Activated CD4-positive, CD25-positive, alpha-beta regulatory T cell treated with anti-CD3 and anti-CD28 coated beads, Interleukin-2, amount 50 U/mL, for 16 hours (primary cell): Measurements from ENCODE around the gene DIPK1B.

Source experiments
- DNase-seq: peaks from one replicate; pipeline ENCODE4 v3.0.0-alpha.2; 2020; ENCODE audit warnings: low read depth, low spot score

Gene DIPK1B

GRCh38 chr9:136711751-136712689, at the start of gene DIPK1B:
Gene DIPK1B (plus strand): TSS chr9:136712572. CDS start chr9:136712666, 94 bp downstream.
- DNase-seq, result no peak

- DNase-seq, result no peak
Observed at GRCh38 chr9:136662656-136663581, 49.5 kb upstream of the DIPK1B start, which contains the start of gene EGFL7. Gene EGFL7 (plus strand): TSS chr9:136662916. CDS start chr9:136668283, 5,367 bp downstream.

- no peak for DNase-seq
Observed at GRCh38 chr9:136664000-136664915, 48.1 kb upstream of the DIPK1B start.

- DNase-seq, result no peak
Observed at GRCh38 chr9:136665111-136665703, 47.2 kb upstream of the DIPK1B start.

DNA sequence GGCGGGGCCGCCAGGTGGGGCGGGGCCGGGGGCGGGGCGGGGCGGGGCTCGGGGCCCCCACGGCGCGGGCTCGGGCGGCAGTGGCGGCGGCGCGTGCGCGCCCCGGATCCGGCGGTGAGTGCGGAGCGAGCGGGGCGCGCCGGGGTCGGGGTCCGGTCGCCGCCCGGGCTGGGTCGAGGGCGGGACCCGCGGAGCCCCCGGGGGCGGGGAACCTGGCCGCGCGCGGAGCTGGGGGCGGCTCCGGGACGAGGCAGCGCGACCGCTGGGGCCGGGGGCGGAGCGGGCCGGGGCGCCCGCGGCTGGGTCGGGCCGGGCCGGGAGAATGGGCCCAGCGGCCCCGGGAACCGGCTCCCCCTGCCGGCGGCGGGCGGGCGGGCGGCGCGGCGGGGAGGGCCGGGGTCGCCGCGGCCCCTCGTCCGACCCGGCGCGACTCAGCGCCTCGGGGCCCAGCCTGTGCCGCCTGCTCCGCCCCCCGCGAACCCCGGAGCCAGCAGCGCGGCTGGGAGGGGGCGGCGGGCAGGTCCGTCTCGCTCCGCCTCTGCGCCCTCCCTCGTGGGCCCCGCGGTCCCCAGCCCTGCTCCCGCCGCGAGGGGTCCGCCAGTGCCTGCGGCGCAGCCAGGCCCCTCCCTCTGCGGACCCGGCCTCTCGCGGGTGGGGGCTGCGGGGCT, 46.5 kb upstream of the DIPK1B start:
- DNase-seq, result no peak

DNA sequence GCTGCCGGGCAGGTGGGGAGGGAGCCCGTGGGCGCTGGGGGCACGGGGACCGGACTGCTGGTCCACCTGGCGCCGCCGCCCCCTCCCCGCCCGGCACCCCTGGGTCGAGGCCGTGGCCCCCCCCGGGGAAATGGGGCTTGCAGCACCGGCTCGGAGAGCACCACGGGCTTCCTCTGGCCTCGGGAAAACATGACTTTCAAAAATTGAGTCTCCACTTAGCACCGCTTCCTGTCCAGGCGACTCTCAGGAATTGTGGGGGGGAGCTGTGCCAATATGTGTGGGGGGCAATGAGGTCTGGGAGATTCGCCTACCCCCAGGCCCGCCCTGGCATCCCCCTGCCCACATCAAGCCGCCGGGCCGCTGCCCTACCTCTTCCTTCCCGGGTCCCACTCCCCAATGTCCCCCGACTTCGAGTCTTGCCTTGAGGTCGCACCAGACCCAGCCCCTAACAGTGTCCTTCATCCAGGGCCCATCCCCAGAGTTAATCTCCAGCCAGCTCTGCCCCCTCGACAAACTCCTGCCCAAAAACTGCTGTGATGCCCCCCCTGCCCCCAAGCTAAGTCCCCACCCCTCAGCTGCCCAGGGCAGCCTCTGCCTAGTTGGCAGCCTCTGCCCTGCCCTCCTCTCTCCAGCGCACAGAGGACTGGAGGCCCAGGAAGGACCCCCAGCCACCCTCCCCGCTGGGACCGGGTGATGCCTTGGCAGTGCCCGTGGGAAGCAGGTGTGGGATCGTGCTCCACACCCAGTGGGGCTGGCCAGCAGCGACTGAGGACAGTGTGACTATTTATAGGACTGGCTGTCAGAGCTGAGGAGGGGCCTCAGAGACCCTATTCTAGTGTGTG, 45.8 kb upstream of the DIPK1B start:
- DNase-seq, result no peak

DNA sequence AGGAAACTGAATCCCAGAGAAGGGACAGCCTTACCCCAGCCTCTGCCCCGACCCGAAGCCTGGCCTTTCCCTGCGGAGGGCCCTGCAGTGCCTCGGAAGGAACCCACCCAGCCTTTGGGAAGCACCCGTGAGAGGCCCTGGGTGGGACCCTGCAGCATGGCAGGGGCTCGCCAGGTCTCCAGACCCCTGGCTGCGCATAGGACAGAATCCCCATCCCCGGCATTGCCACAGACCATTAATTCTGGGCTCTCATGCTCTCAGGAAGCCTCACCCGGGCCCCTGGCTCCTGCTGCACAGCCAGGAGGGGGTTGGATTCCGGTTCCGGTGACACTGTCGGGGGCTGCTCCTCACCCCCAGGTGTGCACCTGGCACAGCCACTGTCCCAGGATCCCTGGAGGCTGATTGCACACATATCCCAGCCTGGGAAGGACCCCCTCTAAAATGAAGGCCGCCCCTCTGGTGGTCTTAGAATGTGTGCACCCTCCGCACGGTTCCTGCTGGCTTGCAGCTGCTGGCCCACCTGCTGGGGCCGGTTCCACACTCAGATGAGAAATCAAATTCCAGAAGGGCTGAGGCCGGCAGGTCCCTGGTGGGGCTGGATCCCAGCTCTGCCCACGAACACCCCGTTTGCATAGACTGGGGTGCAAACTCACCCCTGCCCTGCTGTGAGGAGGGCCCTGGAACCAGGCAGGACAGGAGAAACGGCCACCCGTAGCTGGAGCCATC, 45.0 kb upstream of the DIPK1B start:
- no peak for DNase-seq

- no peak for DNase-seq
Observed at GRCh38 chr9:136667940-136668760, 44.2 kb upstream of the DIPK1B start.

DNA sequence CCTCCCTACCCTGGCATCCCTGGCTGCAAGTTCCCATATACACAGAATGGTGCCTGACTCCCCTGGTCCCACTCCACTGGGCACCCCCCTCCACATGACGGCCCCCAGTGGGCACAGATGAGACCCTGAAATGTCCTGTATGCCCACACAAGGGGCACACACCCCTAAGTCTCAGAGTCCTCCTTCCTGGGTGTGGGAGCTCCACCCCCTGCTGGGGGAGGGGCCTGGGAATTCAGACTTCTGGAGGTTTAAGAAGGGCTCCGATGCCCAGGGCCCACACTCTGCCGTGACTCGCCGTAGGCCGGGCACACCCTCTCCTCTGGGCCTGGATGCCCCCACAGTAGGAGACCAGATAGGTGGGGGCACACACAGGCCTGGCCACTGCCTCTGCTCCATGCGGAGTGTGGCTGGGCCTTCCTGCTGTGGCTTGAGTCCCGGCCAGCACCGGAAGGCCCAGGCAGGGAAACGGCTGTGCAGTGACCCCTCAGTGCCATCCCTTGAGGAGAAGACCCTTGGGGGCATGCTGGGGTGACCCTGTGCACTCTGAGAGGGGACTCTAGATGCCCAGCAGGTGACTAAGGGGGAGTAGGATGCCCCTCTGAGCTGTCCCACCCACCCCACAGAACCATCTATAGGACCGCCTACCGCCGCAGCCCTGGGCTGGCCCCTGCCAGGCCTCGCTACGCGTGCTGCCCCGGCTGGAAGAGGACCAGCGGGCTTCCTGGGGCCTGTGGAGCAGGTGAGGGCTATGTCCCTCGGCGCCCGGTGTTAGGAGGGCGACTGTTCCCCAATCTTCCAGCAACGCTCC, 43.2 kb upstream of the DIPK1B start:
- no peak for DNase-seq

DNA sequence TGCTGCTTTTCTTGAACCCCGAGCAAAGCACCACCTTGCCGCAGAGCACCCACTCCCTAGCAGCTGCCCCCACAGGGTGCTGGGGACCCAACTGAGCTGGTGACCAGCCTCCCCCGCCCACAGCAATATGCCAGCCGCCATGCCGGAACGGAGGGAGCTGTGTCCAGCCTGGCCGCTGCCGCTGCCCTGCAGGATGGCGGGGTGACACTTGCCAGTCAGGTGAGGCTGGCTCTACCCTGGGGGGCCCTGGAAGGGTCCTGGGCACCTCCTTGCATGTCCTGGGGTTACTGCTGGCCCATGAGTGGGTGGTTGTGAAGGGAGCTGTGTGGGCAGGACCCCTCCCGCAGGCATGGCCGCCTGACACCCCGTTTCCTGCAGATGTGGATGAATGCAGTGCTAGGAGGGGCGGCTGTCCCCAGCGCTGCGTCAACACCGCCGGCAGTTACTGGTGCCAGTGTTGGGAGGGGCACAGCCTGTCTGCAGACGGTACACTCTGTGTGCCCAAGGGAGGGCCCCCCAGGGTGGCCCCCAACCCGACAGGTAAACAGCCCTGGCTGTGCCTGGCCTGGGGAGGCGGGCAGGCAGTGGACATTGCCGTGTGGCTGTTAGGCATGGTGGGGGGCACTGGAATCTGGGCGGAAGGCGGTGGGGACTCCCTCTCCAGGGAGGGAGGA, 42.4 kb upstream of the DIPK1B start:
- DNase-seq, result no peak

- DNase-seq, result no peak
Observed at GRCh38 chr9:136670576-136671253, 41.7 kb upstream of the DIPK1B start.

GRCh38 chr9:136671254-136671614, 41.1 kb upstream of the DIPK1B start:
- no peak for DNase-seq

DNA sequence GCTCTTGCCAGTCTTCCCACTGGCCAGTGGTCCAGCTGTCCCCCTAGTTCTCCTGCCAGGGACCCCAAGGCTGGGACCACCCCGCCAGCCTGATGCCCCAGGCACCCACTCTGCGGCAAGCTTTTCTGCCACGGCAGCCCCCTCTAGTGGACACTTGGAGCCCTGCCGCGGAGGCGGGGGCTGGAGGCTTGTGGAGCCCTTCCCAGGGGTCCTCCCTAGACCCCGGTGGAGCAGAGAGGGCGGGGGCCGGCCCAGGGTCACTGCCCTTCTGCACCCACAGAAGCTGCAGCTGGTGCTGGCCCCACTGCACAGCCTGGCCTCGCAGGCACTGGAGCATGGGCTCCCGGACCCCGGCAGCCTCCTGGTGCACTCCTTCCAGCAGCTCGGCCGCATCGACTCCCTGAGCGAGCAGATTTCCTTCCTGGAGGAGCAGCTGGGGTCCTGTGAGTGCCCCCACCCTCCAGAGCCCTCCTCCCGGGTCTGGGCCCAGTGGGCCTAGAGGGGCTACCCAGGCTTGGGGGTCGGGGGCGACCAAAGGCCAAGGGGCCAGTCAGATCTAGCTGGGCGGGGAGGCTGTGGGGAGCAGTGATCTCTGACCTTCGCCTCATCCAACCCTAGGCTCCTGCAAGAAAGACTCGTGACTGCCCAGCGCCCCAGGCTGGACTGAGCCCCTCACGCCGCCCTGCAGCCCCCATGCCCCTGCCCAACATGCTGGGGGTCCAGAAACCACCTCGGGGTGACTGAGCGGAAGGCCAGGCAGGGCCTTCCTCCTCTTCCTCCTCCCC, 40.5 kb upstream of the DIPK1B start:
- no peak for DNase-seq

DNA sequence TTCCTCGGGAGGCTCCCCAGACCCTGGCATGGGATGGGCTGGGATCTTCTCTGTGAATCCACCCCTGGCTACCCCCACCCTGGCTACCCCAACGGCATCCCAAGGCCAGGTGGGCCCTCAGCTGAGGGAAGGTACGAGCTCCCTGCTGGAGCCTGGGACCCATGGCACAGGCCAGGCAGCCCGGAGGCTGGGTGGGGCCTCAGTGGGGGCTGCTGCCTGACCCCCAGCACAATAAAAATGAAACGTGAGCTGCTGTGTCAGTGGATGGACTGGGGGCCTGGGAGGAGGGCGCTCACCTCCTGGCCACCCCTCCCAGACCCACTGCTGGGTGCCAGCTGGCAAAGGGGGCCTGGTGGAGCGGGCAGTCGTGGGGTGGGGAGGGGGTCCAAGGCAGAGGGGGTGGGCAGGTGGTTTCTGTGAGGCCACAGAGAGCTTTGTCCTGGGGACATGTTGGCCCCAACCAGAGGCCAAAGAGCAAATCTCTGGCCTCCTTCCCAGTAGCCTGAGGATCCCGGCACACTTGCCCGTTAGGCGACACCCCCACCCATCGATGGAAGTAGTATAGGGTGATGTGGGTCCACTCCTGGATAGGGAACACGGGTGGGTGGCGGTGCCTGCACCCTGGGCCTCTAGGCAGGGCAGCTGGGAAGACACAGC, 39.8 kb upstream of the DIPK1B start:
- DNase-seq, result no peak
